ENCODE data around the gene ODAD2.

The ODAD2 gene, protein sequence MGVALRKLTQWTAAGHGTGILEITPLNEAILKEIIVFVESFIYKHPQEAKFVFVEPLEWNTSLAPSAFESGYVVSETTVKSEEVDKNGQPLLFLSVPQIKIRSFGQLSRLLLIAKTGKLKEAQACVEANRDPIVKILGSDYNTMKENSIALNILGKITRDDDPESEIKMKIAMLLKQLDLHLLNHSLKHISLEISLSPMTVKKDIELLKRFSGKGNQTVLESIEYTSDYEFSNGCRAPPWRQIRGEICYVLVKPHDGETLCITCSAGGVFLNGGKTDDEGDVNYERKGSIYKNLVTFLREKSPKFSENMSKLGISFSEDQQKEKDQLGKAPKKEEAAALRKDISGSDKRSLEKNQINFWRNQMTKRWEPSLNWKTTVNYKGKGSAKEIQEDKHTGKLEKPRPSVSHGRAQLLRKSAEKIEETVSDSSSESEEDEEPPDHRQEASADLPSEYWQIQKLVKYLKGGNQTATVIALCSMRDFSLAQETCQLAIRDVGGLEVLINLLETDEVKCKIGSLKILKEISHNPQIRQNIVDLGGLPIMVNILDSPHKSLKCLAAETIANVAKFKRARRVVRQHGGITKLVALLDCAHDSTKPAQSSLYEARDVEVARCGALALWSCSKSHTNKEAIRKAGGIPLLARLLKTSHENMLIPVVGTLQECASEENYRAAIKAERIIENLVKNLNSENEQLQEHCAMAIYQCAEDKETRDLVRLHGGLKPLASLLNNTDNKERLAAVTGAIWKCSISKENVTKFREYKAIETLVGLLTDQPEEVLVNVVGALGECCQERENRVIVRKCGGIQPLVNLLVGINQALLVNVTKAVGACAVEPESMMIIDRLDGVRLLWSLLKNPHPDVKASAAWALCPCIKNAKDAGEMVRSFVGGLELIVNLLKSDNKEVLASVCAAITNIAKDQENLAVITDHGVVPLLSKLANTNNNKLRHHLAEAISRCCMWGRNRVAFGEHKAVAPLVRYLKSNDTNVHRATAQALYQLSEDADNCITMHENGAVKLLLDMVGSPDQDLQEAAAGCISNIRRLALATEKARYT

DNA sequence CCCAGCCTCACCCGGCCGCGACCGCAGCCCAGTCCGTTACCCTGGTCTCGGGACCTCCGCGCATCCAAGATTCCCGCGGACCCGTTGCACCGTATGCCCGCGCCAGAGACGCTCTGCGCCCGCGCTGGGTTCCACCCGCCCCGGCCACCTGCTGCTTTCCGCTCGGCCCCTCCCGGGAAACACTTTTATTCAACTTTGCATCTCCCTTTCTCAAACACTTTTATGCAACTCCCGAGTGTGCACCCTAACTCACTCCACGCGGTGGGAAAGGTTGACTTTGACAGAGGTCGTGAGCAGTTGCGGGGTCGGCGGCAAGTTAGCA, at the start of gene ODAD2:
Gene ODAD2, minus strand, starts transcription at position 126 of the 322 bp plus-strand sequence. CDS start 3,937 bp downstream, outside the sequence.
- H3K27ac ChIP-seq, result no peak within 1 kb of the TSS
- TF ChIP-seq ZFX (IDR thresholded peaks at IDR 0.05) (no peak), CTCF (conservative IDR thresholded peaks at IDR 0.05) (no peak)

- H3K27ac ChIP-seq, result no peak overlapping the region
- no peak for TF ChIP-seq CTCF (conservative IDR thresholded peaks at IDR 0.05)
- TF ChIP-seq ZFX (IDR thresholded peaks at IDR 0.05), result no peak
Observed at GRCh38 chr10:28047061-28047460, 48.2 kb upstream of the ODAD2 start.

GRCh38 chr10:28046579-28046978, 47.7 kb upstream of the ODAD2 start:
- no peak for TF ChIP-seq CTCF (conservative IDR thresholded peaks at IDR 0.05)
- TF ChIP-seq ZFX (IDR thresholded peaks at IDR 0.05), result no peak
- no peak overlapping the region for H3K27ac ChIP-seq

DNA sequence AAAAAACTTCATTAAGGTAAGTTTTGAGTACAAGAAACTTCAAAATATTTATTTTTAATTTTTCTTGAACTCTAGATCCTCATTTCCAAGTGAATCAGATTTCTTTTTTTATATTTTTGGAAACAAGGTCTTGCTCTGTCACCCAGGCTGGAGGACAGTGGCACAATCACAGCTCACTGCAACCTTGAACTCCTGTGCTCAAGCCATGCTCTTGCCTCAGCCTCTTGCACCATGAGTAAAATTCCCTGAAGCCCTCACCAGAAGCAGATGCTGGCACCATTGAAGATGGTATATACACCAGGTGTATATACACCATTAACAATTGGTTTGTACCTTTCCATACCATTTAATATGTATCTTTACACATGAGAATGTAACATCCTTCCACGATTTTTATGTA, 45.1 kb upstream of the ODAD2 start:
- no peak overlapping the region for H3K27ac ChIP-seq
- no peak for TF ChIP-seq ZFX (IDR thresholded peaks at IDR 0.05)
- no peak for TF ChIP-seq CTCF (conservative IDR thresholded peaks at IDR 0.05)

DNA sequence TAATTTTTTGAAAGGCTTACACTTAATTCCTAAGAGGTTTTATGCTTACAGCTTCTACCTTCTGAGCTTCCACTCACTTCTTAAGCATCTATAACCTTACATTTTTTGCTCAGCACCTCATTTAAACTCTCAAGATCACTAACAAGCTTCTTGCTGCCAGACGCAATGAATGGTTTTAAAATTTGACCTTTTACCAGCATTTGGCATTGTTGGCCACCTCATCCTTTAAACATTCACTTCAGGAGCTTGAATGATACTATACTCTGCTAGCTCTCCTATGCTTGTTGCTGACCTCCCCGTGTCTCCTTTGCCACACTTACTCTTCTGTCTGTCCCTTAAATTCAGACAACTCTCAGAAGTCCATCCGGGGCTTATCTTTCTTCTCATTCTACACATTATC, 37.7 kb upstream of the ODAD2 start:
- H3K27ac ChIP-seq, result no peak overlapping the region
- TF ChIP-seq CTCF (conservative IDR thresholded peaks at IDR 0.05) (no peak), ZFX (IDR thresholded peaks at IDR 0.05) (no peak)

DNA sequence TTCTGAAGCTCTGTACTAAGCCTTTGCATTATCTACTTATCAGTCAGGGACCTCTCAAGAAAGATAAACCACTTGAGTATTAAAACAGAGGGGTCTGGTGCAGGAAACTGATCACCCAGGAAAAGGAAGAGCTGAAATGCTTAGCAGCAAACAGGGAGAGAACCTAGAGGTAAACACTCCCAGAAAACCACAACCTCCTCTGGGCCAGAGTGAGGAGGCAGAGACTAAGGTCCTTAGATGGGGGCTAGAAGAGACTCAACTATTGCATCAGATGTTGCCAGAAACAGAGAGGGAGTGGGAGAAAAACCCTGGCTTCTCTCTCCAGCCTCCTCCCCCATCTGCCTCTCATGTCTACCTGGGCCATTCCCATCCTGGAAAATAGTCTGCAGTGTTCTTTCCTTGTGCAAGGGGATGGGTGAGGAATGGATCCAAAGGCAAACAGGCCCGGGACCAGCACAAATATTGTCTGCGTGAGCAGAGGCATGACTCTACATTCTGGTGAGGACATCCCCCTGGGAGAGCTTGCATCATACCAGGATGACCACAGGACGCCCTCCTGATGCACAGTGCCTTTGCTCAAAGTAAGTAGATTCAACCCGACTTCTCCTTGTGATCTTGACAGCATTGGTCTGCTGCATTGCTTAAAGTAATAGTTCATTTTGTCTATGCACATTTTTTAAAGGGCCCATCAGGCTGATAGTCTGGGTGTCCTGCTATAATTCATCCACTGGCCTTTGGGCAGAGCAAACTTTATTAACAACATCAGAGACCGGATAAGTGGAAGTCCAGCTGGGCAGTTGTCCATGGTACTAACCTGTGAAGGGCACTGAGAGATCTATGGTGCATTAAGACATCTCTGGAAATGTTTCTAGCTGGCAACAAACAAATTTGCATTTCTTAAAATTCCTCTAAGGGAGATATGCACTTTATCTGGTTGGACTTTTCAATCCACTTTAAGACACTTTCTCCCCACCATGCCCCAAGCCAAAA, 22.4 kb upstream of the ODAD2 start:
- no peak overlapping the region for H3K27ac ChIP-seq
- TF ChIP-seq ZFX (IDR thresholded peaks at IDR 0.05) (no peak), CTCF (conservative IDR thresholded peaks at IDR 0.05) (no peak)
